Gastroesophageal sphincter (tissue), 4 donors: Measurements from ENCODE around the gene GSC2. TPM values are rescaled to one million over a fixed set of nuclear protein-coding genes. Genes with fewer than 3 reads are reported as not detected.

ENCODE experiments used
- ATAC-seq: fragments of 150-250 bp; one replicate; pipeline ENCODE4 v1.9.1; 2016; ENCODE audit warnings: mild to moderate bottlenecking, moderate library complexity
- H3K27ac ChIP-seq, 4 donors: fragments of 200-600 bp; sonication (generic) in 3 of 4; 1 replicate in 3 of 4; 2 replicates in 1 of 4; pipeline ENCODE4 v1.5.1; 2016 to 2019
- H3K27me3 ChIP-seq: fragments of 200-600 bp; sonication (generic); one replicate; pipeline ENCODE4 v1.5.1; 2019
- H3K36me3 ChIP-seq, 2 donors: fragments of 200-600 bp; sonication (generic); one replicate each; pipeline ENCODE4 v1.5.1; 2019; ENCODE audit warnings: control low read depth in 1 of 2
- H3K4me1 ChIP-seq, 3 donors: fragments of 200-600 bp; sonication (generic); 1 replicate in 2 of 3; 2 replicates in 1 of 3; pipeline ENCODE4 v1.5.1; 2016 to 2019; ENCODE audit warnings: control low read depth in 2 of 3
- H3K4me3 ChIP-seq, 2 donors: fragments of 200-600 bp; sonication (generic); one replicate each; pipeline ENCODE4 v1.5.1; 2019; ENCODE audit warnings: mild to moderate bottlenecking in 1 of 2, moderate library complexity in 1 of 2
- H3K9me3 ChIP-seq, 3 donors: fragments of 200-600 bp; sonication (generic); one replicate each; pipeline ENCODE4 v1.5.1; 2017 to 2019; ENCODE audit warnings: control low read depth in 2 of 3
- EP300 ChIP-seq: sonication (generic); formaldehyde crosslinking; IDR thresholded peaks from one replicate; pipeline ENCODE4 v1.6.1; 2017; ENCODE audit warnings: antibody characterized with exemption, mild to moderate bottlenecking
- POLR2A ChIP-seq, 2 donors: fragments of 450-650 bp; IDR thresholded peaks; one replicate each; pipeline ENCODE4 v1.6.1; 2017; ENCODE audit warnings: antibody characterized with exemption in 2 of 2, mild to moderate bottlenecking in 2 of 2, moderate library complexity in 1 of 2
- POLR2AphosphoS5 ChIP-seq: sonication (generic); formaldehyde crosslinking; IDR thresholded peaks from one replicate; pipeline ENCODE4 v1.6.1; 2017; ENCODE audit warnings: antibody characterized with exemption
- WGBS, 2 donors: methylation state at CpG; one replicate each; pipeline ENCODE4 v1.1.5; 2018; ENCODE audit warnings: low coverage in 1 of 2; 5-methylcytosine and 5-hydroxymethylcytosine counted together
- total RNA-seq, 4 donors: library from RNA; depleted of rRNA; stranded (reverse); fragments of >200 nt; gene quantifications; one replicate each; pipeline ENCODE4 v1.1.0, GENCODE V29; 2016
- TF ChIP-seq, protein P1 (sequence below), 4 experiments: fragments of 200-600 bp in 2 of 4; fragments of 450-650 bp in 2 of 4; sonication (generic) in 1 of 4; IDR thresholded peaks; one replicate each; pipeline ENCODE4 v1.5.1; 2017 to 2019; ENCODE audit warnings: antibody characterized with exemption in 4 of 4, mild to moderate bottlenecking in 2 of 4, moderate library complexity in 2 of 4

Gene GSC2
- total RNA-seq, 4 donors from 2014 or later = not detected

DNA sequence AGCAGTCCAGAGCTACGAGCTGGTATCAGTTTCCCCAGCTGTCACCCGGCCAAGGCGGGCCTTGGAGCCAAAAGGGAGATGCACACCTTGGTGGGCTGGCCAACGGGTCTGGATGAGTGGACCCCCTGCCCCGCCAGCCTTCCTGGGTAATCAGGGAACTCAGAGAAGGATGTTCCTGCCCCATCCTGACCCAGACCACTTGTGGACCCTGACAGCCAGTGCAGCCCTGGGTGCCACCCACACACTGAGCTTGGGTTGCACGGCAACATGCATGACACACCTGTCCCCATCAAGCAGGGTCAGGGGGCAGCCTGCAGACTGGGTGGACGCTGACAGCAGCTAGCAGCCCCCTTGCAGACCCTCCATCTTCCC, 19.8 kb upstream of the GSC2 start:
- Histone ChIP-seq H3K4me3 (no peak overlapping the region), H3K4me1 (peaks cover 0 to 55% (median 42%) of the 10 kb centered on the region in 3 donors), H3K36me3 (no peaks in the 10 kb centered on the region), H3K27ac (no peak overlapping the region), H3K27me3 (peaks cover 48% of the 10 kb centered on the region), H3K9me3 (no peaks in the 10 kb centered on the region)
- ATAC-seq = no peak
- WGBS, 2 donors = 60% methylated on average over 1 of the region's 7 CpGs; no CpG with 5 or more reads in 1 of the 2 donors
- TF ChIP-seq POLR2AphosphoS5 = no peak
- TF ChIP-seq, protein P1, sequence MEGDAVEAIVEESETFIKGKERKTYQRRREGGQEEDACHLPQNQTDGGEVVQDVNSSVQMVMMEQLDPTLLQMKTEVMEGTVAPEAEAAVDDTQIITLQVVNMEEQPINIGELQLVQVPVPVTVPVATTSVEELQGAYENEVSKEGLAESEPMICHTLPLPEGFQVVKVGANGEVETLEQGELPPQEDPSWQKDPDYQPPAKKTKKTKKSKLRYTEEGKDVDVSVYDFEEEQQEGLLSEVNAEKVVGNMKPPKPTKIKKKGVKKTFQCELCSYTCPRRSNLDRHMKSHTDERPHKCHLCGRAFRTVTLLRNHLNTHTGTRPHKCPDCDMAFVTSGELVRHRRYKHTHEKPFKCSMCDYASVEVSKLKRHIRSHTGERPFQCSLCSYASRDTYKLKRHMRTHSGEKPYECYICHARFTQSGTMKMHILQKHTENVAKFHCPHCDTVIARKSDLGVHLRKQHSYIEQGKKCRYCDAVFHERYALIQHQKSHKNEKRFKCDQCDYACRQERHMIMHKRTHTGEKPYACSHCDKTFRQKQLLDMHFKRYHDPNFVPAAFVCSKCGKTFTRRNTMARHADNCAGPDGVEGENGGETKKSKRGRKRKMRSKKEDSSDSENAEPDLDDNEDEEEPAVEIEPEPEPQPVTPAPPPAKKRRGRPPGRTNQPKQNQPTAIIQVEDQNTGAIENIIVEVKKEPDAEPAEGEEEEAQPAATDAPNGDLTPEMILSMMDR (IDR thresholded peaks at IDR 0.05) = no peak
- TF ChIP-seq POLR2A (IDR thresholded peaks at IDR 0.05) = no peak
- TF ChIP-seq EP300 = no peak

DNA sequence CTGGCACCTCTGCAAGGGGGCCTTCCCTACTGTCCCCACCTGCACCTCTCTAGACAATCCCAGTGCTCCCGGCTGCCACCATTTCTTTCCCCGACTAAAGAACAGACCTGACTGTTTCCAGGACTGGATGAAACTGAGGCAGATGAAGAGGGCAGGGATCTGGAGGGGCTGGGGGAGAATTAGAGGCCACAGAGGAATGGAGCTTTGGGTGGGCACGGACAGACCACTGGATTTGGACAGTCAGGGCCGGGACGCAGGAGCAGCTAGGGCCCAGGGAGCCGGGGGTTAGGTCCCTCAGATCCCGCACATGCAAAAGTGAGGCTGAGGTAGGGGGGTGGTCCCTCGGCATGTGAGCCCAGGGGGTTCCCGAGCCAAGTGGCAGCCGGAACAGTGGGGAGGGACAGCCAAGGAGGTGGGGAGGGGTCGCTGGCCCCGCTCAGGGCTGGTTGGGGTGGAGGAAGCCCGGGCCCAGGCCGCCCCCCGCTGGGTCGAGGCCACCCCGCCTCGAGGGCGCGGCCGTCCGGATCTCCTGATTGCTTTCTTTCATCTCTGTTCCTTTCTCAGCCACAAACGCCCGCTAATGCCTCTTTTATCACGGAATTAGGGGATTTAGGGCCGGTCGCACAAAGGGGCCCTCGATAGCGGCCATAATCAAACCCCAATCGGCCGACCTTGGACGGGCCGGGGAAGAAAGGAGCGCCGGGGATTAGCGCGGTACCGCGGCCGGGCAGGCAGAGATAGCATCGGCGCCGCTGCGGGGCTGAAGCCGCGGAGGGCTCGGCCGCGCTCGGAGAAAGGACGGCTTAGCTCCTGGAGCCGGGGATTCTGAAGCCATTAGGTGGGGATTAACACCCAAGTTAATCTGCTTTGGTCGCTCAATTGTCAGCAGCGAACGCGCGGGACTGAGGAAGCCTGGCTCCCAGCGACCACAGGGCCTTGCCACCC, 19.2 kb upstream of the GSC2 start:
- no peak for ATAC-seq
- 2 to 12% methylated on average over 22 to 25 of the region's 58 CpGs for WGBS, 2 donors
- Histone ChIP-seq H3K9me3 (peaks cover 0 to 5% (median 0%) of the 10 kb centered on the region in 3 donors), H3K27ac (peak overlapping the region in 1 of 4 donors; percentile 38), H3K4me1 (peaks cover 0 to 48% (median 36%) of the 10 kb centered on the region in 3 donors), H3K27me3 (peaks cover 55% of the 10 kb centered on the region), H3K36me3 (no peaks in the 10 kb centered on the region), H3K4me3 (peak overlapping the region in 1 of 2 donors; percentile 39)
- no peak for TF ChIP-seq POLR2AphosphoS5
- TF ChIP-seq POLR2A (IDR thresholded peaks at IDR 0.05) = peak in 1 of 2 donors; percentile 6

DNA sequence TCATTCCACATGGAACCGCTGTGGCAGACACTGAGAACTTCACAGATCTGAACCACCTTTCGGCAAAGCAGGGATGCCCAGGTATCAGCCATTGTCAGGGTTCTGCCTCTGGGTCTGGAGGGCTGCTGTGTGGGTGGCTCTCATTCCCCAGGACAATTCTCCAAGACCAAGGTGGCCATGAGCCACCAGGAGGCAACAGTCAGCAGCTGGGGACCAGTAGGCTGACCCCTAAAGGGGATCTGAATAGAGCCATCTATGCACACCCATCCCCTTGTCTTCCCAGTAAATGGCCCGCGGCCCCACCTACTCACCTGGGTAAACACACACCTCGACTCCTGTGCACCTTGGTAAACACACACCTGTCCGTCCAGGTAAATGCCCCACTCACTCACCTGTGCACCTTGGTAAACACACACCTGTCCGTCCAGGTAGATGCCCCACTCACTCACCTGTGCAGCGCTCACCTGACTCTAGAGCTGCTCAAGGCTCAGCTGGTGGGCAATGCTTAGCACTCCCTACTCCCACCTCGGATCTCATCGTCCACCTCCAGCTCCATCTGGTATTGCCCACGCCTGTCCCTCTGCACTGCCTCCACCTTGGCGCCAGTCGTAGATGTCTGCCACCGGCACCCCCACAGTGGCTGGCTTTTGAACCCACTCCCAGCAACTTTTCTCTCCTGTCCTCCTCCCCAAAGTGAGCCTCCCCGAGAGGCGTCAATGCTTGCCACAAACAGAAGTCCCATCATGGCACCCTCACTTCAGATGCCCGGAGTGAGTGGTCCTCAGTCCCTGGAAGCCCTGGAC, 18.2 kb upstream of the GSC2 start:
- ATAC-seq = no peak
- Histone ChIP-seq H3K36me3 (no peaks in the 10 kb centered on the region), H3K4me3 (no peak overlapping the region), H3K4me1 (peaks cover 0 to 39% (median 28%) of the 10 kb centered on the region in 3 donors), H3K27me3 (peaks cover 65% of the 10 kb centered on the region), H3K9me3 (peaks cover 0 to 6% (median 0%) of the 10 kb centered on the region in 3 donors), H3K27ac (no peak overlapping the region)
- no peak for TF ChIP-seq POLR2AphosphoS5
- TF ChIP-seq POLR2A (IDR thresholded peaks at IDR 0.05) = no peak
- no peak for TF ChIP-seq EP300
- TF ChIP-seq, protein P1 (IDR thresholded peaks at IDR 0.05) = no peak
- WGBS, 2 donors = 73 to 94% methylated on average over 3 to 13 of the region's 17 CpGs

DNA sequence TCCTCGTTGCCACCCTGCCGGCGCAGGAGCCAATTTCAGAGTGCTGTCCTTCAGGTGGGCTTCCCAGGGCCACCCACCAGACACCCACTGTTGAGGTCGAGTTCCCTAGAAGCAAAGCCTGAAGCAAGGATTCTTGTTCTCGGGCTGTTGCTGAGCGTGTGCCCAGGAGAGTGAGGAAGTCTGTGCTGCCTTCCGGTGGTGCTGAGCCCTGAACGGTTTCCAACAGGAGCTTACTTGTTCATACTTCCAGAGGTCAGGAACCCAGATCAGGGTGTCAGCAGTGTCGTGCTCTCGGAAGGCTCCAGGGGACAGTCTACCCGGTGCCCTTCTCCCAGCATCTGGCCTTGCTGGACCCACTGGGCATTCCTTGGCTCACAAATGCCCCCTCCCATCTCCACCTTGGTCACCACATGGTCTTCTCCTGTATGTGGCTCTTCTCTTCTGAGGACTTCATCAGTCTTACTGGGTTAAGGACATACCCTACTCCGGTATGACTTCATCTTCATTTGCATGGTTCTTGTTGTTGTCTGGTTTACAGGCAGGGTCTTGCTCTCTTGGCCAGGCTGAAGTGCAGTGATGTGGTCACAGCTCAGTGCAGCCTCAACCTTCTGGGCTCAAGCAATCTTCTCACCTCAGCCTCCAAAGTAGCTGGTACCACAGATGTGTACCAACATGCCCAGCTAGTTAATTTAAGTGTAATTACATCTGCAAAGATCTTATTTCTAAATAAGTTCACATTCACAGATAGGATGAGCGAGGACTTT, 17.2 kb upstream of the GSC2 start:
- H3K27me3 ChIP-seq = peaks cover 75% of the 10 kb centered on the region
- TF ChIP-seq POLR2A (IDR thresholded peaks at IDR 0.05) = no peak
- TF ChIP-seq, protein P1 (IDR thresholded peaks at IDR 0.05) = no peak
- TF ChIP-seq POLR2AphosphoS5 = no peak
- no peak for TF ChIP-seq EP300
- H3K9me3 ChIP-seq = peaks cover 0 to 6% (median 0%) of the 10 kb centered on the region in 3 donors
- WGBS, 2 donors = 75 to 90% methylated on average over 4 of the region's 13 CpGs
- H3K4me3 ChIP-seq = no peak overlapping the region
- H3K27ac ChIP-seq = no peak overlapping the region
- no peak for ATAC-seq
- no peaks in the 10 kb centered on the region for H3K36me3 ChIP-seq
- peaks cover 0 to 29% (median 21%) of the 10 kb centered on the region in 3 donors for H3K4me1 ChIP-seq

DNA sequence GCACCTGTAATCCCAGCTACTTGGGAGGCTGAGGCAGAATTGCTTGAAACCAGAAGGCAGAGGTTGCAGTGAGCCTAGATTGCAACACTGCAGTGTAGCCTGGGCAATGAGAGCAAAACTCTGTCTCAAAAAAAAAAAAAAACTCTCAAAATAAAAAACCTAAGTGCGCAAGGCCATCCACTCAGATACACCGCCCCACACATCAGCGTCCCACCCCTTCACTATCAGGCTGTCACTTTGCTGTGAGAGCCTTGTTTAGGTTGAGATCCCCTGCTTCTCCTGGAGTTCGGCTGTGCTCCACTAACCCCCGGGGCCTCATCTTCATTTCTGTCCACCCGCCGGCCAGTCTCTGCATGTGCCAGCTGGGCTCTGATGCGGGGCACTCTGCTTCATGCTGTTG, 16.3 kb upstream of the GSC2 start:
- TF ChIP-seq EP300 (no peak), POLR2AphosphoS5 (no peak), POLR2A (IDR thresholded peaks at IDR 0.05) (no peak)
- TF ChIP-seq, protein P1 (IDR thresholded peaks at IDR 0.05) = no peak
- Histone ChIP-seq H3K27ac (no peak overlapping the region), H3K27me3 (peaks cover 81% of the 10 kb centered on the region), H3K36me3 (no peaks in the 10 kb centered on the region), H3K4me3 (no peak overlapping the region), H3K9me3 (peaks cover 0 to 6% (median 0%) of the 10 kb centered on the region in 3 donors), H3K4me1 (peaks cover 0 to 23% (median 18%) of the 10 kb centered on the region in 3 donors)
- ATAC-seq = no peak
- WGBS, 2 donors = 73% methylated on average over 7 of the region's 8 CpGs; no CpG with 5 or more reads in 1 of the 2 donors
